ENCODE data around the gene NPR2.

NPR2 gene

DNA sequence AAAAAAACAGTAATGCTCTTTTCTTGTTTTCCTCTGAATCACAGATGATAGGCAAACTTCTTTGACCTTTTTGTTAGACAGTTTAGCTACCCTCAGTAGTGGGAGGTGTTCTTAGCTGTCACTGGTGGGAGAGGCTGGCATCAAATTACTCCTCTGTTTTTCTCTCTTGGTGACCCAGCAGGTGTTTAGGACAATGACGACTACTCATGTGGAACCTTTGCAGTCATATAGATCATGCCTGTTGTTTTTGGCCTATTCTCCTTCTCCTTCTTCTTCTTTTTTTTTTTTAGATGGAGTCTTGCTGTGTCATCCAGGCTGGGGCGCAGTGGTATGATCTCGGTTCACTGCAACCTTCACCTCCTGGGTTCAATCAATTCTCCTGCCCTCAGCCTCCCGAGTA, 15.4 kb upstream of the NPR2 start:
- H3K4me3 Mint-ChIP-seq, result no peak overlapping the region
- no peaks in the 10 kb centered on the region for H3K9me3 Mint-ChIP-seq (ENCODE audit: low read depth)
- H3K36me3 Mint-ChIP-seq, result peaks cover 5% of the 10 kb centered on the region
- no peaks in the 10 kb centered on the region for H3K27me3 Mint-ChIP-seq
- peak overlapping the region; percentile 28 for H3K27ac Mint-ChIP-seq
- no peaks in the 10 kb centered on the region for H3K4me1 Mint-ChIP-seq (ENCODE audit: low read depth)

DNA sequence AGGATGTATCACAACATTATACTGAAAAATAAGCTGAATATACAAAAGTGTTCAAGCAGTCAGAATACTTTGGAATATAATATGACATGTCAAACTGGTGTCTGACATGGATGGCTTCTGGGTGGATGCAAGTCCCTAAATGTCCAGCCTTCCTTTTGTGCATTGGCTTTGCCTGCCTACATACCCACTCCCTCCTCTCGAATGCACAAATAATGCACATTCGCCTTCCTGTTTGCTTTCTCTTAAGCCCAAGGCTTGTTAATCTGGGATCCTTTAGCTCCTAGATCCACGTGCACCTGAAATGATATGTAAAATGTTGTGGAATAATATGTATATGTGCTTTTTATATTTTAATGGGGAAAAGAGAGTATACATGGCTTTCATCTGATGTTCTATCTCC, 12.9 kb upstream of the NPR2 start:
- Mint-ChIP-seq H3K27me3 (no peaks in the 10 kb centered on the region), H3K9me3 (ENCODE audit: low read depth) (no peaks in the 10 kb centered on the region), H3K4me3 (no peak overlapping the region), H3K4me1 (ENCODE audit: low read depth) (no peaks in the 10 kb centered on the region), H3K36me3 (peaks cover 8% of the 10 kb centered on the region), H3K27ac (no peak overlapping the region)

DNA sequence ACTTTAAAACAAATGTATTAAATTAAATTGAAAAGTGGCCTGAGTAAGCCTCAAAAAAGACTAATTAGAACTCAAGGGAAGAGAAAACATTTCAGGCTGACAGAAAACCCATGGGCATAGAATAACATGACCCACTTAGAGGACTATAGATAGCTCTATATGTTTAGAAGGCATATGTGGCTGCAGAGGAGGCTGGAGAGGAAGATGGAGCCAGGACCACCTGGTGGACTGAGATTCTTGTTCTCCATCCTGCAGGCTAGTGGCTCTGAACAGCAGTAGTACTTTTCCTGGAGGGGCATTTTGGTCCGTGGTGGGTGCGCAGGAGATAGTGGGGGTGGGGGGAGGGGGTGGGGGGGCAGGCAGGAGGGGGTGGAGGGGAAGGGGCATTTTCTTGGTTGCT, 10.3 kb upstream of the NPR2 start:
- H3K36me3 Mint-ChIP-seq, result peaks cover 19% of the 10 kb centered on the region
- H3K9me3 Mint-ChIP-seq (ENCODE audit: low read depth), result no peaks in the 10 kb centered on the region
- no peaks in the 10 kb centered on the region for H3K4me1 Mint-ChIP-seq (ENCODE audit: low read depth)
- H3K27me3 Mint-ChIP-seq, result no peaks in the 10 kb centered on the region
- H3K27ac Mint-ChIP-seq, result no peak overlapping the region
- no peak overlapping the region for H3K4me3 Mint-ChIP-seq

DNA sequence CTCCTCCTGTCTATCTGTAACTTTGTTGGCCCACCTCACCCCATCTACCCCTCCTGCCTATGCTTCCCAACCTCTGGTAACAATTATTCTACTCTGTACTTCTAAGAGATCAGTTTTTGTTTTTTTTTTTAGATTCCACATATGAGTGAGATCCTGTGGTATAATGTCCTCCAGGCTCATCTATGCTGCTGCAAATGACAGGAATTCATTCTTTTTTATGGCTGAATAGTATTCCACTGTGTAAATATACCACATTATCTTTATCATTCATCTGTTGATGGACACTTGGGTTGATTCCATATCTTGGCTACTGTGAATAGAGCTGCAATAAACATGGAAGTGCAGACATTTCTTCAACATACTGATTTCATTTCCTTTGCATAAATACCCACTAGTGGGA, 8.0 kb upstream of the NPR2 start:
- H3K9me3 Mint-ChIP-seq (ENCODE audit: low read depth), result no peaks in the 10 kb centered on the region
- no peaks in the 10 kb centered on the region for H3K4me1 Mint-ChIP-seq (ENCODE audit: low read depth)
- no peak overlapping the region for H3K27ac Mint-ChIP-seq
- peaks cover 19% of the 10 kb centered on the region for H3K36me3 Mint-ChIP-seq
- no peaks in the 10 kb centered on the region for H3K27me3 Mint-ChIP-seq
- H3K4me3 Mint-ChIP-seq, result no peak overlapping the region

DNA sequence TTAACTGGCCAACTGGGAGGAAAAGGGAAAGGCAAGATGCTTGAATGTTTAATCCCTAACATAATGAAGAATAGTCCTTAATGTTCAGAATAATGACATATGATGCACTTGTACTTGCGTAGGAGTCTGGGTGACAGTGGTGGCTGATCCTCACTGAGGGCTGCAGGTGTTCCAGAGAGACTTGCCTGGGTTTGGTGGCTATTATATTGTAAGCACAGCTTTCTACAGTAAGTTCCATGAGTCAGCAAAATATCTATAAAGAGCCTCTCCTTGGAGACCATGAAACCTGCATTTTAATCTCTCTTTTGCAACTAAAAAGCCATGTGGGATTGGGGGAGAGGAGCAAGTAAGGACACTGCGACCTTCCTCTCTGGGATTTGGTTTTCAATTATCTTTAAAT, 1.9 kb upstream of the NPR2 start:
- H3K9me3 Mint-ChIP-seq (ENCODE audit: low read depth), result no peaks in the 10 kb centered on the region

DNA sequence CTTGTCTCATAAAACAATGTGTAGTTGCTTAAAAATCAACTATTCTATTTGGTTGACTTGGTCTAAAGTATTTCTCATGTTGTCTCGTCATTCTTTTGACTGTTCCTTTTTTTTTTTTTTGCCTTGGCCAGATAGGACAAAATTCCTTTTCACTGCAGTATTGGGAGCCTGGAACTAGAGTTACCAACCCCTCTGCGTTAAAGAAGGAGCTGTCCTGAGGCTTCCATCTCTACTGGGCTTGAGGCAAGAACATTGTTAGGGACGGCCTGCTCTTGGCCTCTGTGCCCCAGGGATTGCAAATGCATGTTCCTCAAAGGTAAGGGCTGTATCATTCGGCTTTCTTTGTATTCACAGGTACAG, 1.4 kb upstream of the NPR2 start:
- no peaks in the 10 kb centered on the region for H3K9me3 Mint-ChIP-seq (ENCODE audit: low read depth)

More for the DNA sequence above, 1.9 kb upstream of the NPR2 start:
- Mint-ChIP-seq H3K36me3 (peaks cover 8% of the 10 kb centered on the region), H3K27ac (no peak overlapping the region), H3K4me3 (no peak overlapping the region), H3K27me3 (no peaks in the 10 kb centered on the region), H3K4me1 (ENCODE audit: low read depth) (peaks cover 6% of the 10 kb centered on the region)

DNA sequence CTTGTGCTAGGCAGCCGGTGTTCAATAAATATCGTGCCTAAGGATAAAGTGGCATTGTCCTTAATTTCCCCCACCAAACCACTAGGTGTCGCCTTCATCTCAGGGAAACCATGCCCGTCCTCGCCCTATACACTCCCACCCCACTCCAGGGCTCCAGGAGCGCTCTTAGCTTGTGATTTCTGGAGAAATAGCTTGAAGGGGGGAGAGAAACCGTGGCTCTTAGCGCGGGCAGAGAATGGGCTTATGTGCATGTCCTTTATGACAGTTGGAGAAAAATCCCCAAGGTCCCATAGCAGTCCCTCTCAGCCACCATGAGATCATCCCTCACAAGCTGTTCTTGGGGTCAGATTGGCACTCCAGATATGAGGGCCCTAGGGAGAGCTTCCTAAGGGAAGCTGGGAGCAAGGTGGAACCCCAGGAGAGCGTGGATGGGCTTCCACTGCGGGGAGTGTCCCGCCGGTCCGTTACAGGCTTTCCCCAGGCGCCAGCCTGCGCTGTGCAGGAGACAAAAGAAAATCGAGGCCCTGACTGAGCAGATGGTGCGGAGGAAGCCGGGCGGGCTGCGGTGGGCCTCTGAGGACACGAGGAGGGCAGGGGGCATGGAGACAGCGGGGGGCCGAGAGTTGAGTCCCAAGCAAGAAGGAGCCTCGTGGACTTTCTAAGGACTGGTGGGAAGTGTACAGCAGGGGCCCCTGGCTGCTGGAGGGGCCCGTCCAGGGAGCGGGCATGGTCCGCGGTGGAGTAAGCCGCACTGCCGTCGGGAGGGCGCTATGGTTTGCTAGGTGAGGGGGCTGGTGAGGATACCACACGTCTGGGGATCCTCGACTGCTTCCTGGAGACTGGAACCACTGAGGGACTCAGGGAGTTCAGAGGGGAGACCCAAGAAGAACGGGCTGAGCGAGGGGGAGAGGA, 750 bp upstream of the NPR2 start:
- peaks cover 7% of the 10 kb centered on the region for H3K36me3 Mint-ChIP-seq
- no peak overlapping the region for H3K27ac Mint-ChIP-seq

More for the DNA sequence above, 1.4 kb upstream of the NPR2 start:
- H3K27me3 Mint-ChIP-seq, result no peaks in the 10 kb centered on the region
- H3K4me3 Mint-ChIP-seq, result no peak overlapping the region
- no peak overlapping the region for H3K27ac Mint-ChIP-seq
- H3K36me3 Mint-ChIP-seq, result peaks cover 8% of the 10 kb centered on the region
- peaks cover 6% of the 10 kb centered on the region for H3K4me1 Mint-ChIP-seq (ENCODE audit: low read depth)

DNA sequence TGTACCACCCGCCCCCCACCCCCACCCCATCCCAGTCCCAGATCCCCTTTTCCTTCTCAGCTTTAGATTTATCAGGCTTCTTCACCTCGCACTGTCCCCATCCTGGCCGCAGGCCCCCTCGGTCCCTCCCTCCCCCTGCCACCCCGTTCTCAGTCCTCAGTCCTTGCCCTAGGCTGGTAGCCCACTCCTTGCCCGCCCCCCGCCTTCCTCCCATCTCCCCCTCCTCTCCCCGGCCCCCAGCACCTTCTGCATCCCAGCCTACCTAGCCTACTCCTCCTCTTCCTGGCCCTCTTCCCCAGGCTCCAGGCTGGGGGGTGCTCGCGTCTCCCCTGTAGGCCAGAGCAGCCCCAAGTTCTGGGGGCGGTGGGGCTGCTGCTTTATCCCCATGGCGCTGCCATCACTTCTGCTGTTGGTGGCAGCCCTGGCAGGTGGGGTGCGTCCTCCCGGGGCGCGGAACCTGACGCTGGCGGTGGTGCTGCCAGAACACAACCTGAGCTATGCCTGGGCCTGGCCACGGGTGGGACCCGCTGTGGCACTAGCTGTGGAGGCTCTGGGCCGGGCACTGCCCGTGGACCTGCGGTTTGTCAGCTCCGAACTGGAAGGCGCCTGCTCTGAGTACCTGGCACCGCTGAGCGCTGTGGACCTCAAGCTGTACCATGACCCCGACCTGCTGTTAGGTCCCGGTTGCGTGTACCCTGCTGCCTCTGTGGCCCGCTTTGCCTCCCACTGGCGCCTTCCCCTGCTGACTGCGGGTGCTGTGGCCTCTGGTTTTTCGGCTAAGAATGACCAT, 828 bp downstream of the NPR2 start:
- H3K4me1 Mint-ChIP-seq (ENCODE audit: low read depth), result peaks cover 9% of the 10 kb centered on the region
- H3K9me3 Mint-ChIP-seq (ENCODE audit: low read depth), result no peaks in the 10 kb centered on the region
- H3K27me3 Mint-ChIP-seq, result no peaks in the 10 kb centered on the region
- no peak overlapping the region for H3K27ac Mint-ChIP-seq
- no peak overlapping the region for H3K4me3 Mint-ChIP-seq
- peaks cover 7% of the 10 kb centered on the region for H3K36me3 Mint-ChIP-seq

More for the DNA sequence above, 750 bp upstream of the NPR2 start:
- Mint-ChIP-seq H3K27me3 (no peaks in the 10 kb centered on the region), H3K9me3 (ENCODE audit: low read depth) (no peaks in the 10 kb centered on the region), H3K4me1 (ENCODE audit: low read depth) (peaks cover 6% of the 10 kb centered on the region), H3K4me3 (no peak overlapping the region)

DNA sequence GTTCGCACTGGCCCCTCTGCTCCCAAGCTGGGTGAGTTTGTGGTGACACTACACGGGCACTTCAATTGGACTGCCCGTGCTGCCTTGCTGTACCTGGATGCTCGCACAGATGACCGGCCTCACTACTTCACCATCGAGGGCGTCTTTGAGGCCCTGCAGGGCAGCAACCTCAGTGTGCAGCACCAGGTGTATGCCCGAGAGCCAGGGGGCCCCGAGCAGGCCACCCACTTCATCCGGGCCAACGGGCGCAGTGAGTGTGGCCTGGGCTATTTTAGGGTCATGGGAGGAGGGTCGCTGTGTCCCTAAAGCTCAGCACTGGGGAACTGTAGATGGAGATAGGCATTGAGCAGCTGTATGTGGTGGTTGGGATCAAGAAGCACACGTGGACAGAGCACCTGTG, 1.4 kb downstream of the NPR2 start:
- Mint-ChIP-seq H3K27ac (no peak overlapping the region), H3K4me3 (no peak overlapping the region), H3K36me3 (peaks cover 4% of the 10 kb centered on the region), H3K4me1 (ENCODE audit: low read depth) (peaks cover 12% of the 10 kb centered on the region), H3K27me3 (no peaks in the 10 kb centered on the region), H3K9me3 (ENCODE audit: low read depth) (no peaks in the 10 kb centered on the region)

DNA sequence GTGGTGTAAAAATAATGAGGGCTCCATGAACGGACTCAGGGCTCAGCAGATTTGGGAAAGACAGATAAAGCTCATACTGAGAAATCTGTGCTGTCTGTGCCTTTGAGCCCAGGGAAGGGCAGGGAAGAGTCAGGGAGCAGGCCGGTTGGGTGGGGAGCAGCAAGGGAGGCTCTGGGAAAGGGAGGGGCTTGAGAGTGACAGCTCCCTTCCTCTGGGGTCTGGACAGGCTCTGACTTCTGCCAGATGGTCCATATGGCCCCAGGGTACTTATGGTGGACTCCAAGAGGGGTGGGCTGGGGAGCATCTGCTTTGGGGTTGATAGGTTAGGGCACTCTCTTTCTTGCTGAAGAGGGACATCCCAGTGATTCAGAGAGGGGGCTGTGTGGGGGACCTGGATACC, 2.1 kb downstream of the NPR2 start:
- H3K9me3 Mint-ChIP-seq (ENCODE audit: low read depth), result no peaks in the 10 kb centered on the region
- H3K27ac Mint-ChIP-seq, result no peak overlapping the region
- H3K4me1 Mint-ChIP-seq (ENCODE audit: low read depth), result peaks cover 16% of the 10 kb centered on the region
- H3K4me3 Mint-ChIP-seq, result no peak overlapping the region
- no peaks in the 10 kb centered on the region for H3K27me3 Mint-ChIP-seq
- peaks cover 4% of the 10 kb centered on the region for H3K36me3 Mint-ChIP-seq

DNA sequence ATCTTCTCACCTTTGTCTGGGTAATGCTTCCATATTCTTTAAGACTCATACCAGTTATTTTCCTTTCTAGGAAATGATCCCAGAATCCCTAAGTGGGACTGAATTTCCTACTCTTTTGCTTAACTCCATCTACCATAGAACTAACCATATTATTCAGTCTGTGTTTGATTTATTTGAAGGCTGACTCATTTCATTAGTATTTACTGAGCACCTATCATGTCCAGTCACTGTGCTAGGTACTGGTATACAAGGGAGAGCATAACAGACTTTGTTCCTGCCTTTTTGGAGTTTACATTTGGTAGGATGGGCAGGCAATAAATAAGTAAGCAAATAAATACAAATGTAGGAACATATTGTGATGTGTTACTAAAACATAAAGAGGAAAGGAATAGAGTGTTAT, 4.3 kb downstream of the NPR2 start:
- Mint-ChIP-seq H3K27ac (no peak overlapping the region), H3K36me3 (peaks cover 11% of the 10 kb centered on the region), H3K4me1 (ENCODE audit: low read depth) (peaks cover 21% of the 10 kb centered on the region), H3K4me3 (no peak overlapping the region), H3K27me3 (no peaks in the 10 kb centered on the region), H3K9me3 (ENCODE audit: low read depth) (no peaks in the 10 kb centered on the region)

DNA sequence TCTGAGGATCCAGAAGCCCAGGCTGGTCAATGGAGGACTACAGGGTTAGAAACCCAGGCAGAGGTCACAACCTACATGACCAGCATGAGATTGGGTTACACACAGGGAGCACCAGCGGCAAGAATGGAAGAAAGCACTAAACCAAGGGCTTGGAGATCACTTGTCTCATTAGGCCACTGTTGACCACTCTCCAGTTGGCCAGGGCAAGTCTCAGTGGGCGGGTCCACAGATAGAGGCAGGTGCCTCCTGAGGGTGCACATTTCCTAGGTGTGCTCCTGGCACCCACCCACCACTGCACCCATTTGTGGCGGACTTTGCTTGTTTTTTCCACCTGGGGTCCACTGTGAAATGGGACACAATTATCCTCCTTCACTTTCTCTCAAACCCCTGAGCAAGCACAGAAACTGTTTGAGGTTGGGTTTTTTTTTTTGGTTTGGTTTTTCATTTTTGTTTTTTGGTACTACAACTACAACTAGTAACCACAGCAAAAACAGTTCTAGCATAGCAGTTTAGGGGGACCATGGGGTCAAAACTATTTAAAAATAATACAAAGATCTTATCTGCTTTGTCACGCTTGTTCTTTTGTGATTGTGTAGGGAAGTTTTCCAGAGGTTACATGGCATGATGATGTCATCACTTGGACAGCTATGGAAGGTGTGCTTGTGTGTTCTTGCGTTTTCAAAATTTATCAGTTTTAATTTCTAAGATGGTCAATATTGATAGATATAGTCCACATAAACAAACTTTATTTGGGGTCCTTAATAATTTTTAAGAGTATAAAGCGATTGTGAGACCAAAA, 6.1 kb downstream of the NPR2 start:
- Mint-ChIP-seq H3K4me3 (no peak overlapping the region), H3K36me3 (peaks cover 16% of the 10 kb centered on the region), H3K9me3 (ENCODE audit: low read depth) (no peaks in the 10 kb centered on the region), H3K4me1 (ENCODE audit: low read depth) (peaks cover 21% of the 10 kb centered on the region), H3K27me3 (no peaks in the 10 kb centered on the region), H3K27ac (no peak overlapping the region)

DNA sequence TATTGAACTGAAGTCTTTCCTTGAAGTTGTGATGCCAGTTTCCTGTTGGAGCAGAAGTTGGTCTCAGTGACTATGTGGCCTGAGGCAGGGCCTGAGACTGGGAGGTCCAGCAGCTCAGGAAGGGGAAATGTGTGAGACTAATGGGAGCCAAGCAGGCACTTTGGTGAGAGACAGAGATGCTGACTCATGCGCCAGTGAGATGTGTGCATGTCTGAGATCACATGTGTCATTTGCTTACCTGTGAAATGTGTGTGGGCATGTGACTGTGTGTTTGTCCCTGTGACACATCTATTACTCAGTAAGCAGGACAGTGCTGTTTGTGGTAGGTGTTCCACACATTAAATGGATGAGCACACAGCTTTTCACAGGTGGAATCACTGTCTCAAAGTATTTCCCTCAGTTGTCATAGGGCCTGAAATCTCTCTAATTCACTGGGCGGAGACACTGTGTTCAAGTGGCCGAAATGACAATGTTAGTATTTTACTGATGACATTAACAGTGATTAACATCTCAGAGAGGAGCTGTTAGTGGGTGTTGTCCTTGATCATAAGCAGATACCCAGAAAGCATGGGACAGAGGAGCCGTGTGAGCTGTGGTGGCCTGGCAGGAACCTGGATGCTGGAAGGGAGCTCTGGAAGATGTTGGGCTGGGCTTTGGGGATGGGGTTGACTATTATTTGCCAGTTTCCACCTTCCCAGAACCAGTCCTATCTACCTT, 7.4 kb downstream of the NPR2 start:
- no peaks in the 10 kb centered on the region for H3K9me3 Mint-ChIP-seq (ENCODE audit: low read depth)
- H3K27ac Mint-ChIP-seq, result peak overlapping the region; percentile 84
- no peak overlapping the region for H3K4me3 Mint-ChIP-seq
- peaks cover 17% of the 10 kb centered on the region for H3K36me3 Mint-ChIP-seq
- H3K27me3 Mint-ChIP-seq, result no peaks in the 10 kb centered on the region
- peaks cover 21% of the 10 kb centered on the region for H3K4me1 Mint-ChIP-seq (ENCODE audit: low read depth)

DNA sequence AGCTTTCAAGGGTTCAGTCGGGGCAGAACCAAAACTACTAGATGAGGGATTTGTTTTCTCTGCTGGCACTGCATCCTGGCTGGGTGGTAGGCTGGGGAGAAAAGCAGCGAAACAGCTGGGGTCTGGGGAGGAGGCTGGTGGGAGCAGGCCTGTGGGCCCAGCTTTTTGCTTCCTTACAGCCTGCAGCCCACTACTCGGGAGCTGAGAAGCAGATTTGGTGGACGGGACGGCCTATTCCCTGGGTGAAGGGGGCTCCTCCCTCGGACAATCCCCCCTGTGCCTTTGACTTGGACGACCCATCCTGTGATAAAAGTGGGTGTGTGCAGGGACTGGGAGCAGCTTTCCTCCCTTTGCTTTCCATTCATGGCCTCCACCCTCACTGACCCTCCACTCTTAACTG, 9.1 kb downstream of the NPR2 start:
- Mint-ChIP-seq H3K4me3 (no peak overlapping the region), H3K27me3 (no peaks in the 10 kb centered on the region), H3K36me3 (peaks cover 17% of the 10 kb centered on the region), H3K9me3 (ENCODE audit: low read depth) (no peaks in the 10 kb centered on the region), H3K27ac (no peak overlapping the region), H3K4me1 (ENCODE audit: low read depth) (peaks cover 17% of the 10 kb centered on the region)
